ENCODE measurements around the gene TRIOBP.

The TRIOBP gene

DNA sequence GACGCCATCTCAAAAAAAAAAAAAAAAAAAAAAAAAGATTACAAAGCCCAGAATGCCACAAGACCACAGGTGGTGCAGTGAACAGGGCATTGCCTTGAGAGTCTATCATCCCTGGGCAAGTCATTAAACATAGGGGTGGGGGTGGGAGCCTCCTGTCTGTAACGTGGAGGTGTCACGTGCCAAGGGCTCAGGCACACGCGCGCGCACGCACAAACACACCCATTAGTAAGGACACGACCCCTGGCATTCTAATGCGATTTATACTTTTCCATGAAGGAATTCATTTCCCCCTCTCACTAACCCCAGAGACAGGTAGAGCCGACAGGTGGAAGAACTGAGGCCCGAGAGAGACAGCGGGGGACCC is 105.1 kb downstream of the TRIOBP start:
- no peak for DNase-seq (ENCODE audit: insufficient read length, low spot score)
- no peak for FAIRE-seq
- no peak for TF ChIP-seq POU2F2 (IDR thresholded peaks at IDR 0.05; ENCODE audit: low read depth, low read length)
- no peak for TF ChIP-seq PAX5 (IDR thresholded peaks at IDR 0.05; ENCODE audit: insufficient read depth, low read length, severe bottlenecking)
- no peak for TF ChIP-seq POLR2A (IDR thresholded peaks at IDR 0.05; ENCODE audit: low read depth, low read length)

DNA sequence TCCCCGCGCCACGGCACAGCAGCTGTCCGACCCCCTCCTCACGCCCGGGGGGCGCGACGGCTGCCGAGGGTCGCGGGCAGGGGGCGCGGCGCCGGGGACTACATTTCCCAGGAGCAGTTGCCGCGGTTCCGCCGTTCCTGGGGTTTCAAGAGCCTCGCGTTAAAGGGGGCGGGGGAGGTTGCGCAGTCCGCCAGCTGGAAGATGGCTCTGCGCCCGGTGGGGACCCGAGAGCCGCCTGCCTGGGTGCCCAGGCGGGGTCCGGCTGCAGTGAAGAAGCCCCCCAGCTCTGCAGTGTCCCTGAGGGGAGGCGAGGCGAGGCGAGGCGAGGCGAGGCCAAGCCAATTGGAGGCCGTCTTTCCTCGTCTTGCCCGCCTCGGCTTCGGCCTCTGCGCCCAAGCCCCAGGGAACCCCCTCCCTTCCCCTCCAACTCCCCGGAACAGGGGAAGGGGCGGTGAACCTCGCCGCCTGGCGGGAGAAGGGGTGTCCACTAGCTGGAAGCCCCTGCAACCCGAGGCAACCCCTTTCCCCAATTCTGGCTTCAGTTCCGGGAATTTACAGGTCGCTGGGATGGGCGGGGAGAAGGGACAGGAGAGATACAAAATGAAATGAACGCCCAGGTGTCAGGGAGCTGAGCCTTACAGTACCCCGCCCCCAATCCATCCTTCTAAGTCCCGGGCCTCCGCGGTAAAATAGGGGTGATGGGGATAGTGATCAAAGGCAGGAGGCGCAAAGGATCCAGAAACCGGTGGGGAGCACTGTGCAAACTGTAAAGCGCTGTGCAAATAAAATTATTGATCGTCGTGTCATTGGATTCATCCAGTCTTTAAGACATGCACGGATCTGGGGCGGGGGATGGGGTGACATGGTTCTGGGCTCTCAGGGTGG is 105.7 kb downstream of the TRIOBP start:
- no peak for TF ChIP-seq SPI1 (IDR thresholded peaks at IDR 0.05; ENCODE audit: low read depth, low read length)
- TF ChIP-seq PAX5 (IDR thresholded peaks at IDR 0.05; ENCODE audit: insufficient read depth, low read length, severe bottlenecking), result no peak
- TF ChIP-seq POLR2AphosphoS5 (IDR thresholded peaks at IDR 0.05; ENCODE audit: low read depth, low read length), result no peak
- no peak for TF ChIP-seq TAF1 (IDR thresholded peaks at IDR 0.05; ENCODE audit: low read depth, low read length)
- TF ChIP-seq POLR2A (IDR thresholded peaks at IDR 0.05; ENCODE audit: low read depth, low read length), result no peak
- TF ChIP-seq POU2F2 (IDR thresholded peaks at IDR 0.05; ENCODE audit: low read depth, low read length), result no peak
- FAIRE-seq, result no peak
- no peak for DNase-seq (ENCODE audit: insufficient read length, low spot score)

DNA sequence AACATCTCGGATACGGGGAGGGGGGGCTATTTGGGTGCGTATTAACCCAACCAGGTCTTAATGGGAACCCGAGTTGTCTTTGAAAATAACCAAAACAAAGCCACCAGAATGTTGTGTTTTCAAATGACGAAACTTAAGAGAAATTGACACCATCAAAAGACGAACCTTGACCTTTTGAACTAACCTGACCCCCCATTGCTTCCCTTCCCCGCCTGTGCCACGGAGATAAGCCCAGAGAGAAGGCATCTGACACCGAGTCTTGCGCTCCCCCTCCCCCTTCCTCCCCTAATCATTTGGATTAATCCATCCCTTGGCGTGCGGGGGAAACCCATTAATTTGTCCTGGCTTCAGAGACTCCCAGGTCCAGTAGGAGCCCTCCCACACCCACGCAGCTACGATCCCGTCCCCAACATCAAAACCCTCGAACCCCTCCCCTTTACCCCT is 106.4 kb downstream of the TRIOBP start:
- FAIRE-seq, result no peak

GRCh38 chr22:37803639-37804351 is 106.9 kb downstream of the TRIOBP start:
- no peak for TF ChIP-seq PAX5 (IDR thresholded peaks at IDR 0.05; ENCODE audit: insufficient read depth, low read length, severe bottlenecking)
- TF ChIP-seq SPI1 (IDR thresholded peaks at IDR 0.05; ENCODE audit: low read depth, low read length), result no peak
- FAIRE-seq, result no peak
- DNase-seq (ENCODE audit: insufficient read length, low spot score), result no peak

More for the DNA sequence above, 106.4 kb downstream of the TRIOBP start:
- no peak for DNase-seq (ENCODE audit: insufficient read length, low spot score)
- no peak for TF ChIP-seq TAF1 (IDR thresholded peaks at IDR 0.05; ENCODE audit: low read depth, low read length)
- no peak for TF ChIP-seq POU2F2 (IDR thresholded peaks at IDR 0.05; ENCODE audit: low read depth, low read length)
- TF ChIP-seq PAX5 (IDR thresholded peaks at IDR 0.05; ENCODE audit: insufficient read depth, low read length, severe bottlenecking), result no peak
- no peak for TF ChIP-seq POLR2AphosphoS5 (IDR thresholded peaks at IDR 0.05; ENCODE audit: low read depth, low read length)
- no peak for TF ChIP-seq POLR2A (IDR thresholded peaks at IDR 0.05; ENCODE audit: low read depth, low read length)
- no peak for TF ChIP-seq SPI1 (IDR thresholded peaks at IDR 0.05; ENCODE audit: low read depth, low read length)

DNA sequence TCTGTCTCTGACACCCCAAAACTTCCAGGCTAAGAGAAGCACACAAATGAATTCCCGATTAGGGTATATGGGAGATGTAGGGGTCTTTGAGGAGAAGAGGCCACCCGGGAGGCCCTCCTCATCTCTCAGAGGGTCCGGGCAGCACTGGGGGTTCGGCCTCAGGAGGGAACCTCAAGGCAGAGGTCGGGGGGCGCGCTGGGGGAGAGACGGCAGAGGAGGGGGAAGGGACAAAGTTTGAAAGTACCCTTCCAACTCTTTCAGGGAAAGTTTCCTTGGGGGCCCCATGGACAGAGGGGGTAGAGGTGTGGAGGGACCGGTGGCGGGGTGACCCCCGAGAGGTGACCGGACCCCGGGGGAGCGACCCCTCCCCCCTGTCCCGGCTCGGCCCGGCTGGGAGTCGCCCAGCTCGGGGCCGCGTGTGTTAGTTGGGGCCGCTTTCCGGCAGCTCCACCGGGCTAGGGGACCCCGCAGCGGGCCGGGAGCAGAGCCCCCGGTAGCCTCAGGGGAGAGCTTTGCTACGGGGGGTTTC is 107.6 kb downstream of the TRIOBP start:
- no peak for FAIRE-seq
- no peak for DNase-seq (ENCODE audit: insufficient read length, low spot score)
- TF ChIP-seq TAF1 (IDR thresholded peaks at IDR 0.05; ENCODE audit: low read depth, low read length), result no peak
- no peak for TF ChIP-seq SPI1 (IDR thresholded peaks at IDR 0.05; ENCODE audit: low read depth, low read length)
- TF ChIP-seq PAX5 (IDR thresholded peaks at IDR 0.05; ENCODE audit: insufficient read depth, low read length, severe bottlenecking), result no peak
- TF ChIP-seq POLR2AphosphoS5 (IDR thresholded peaks at IDR 0.05; ENCODE audit: low read depth, low read length), result no peak
- TF ChIP-seq POLR2A (IDR thresholded peaks at IDR 0.05; ENCODE audit: low read depth, low read length), result no peak
- no peak for TF ChIP-seq POU2F2 (IDR thresholded peaks at IDR 0.05; ENCODE audit: low read depth, low read length)

DNA sequence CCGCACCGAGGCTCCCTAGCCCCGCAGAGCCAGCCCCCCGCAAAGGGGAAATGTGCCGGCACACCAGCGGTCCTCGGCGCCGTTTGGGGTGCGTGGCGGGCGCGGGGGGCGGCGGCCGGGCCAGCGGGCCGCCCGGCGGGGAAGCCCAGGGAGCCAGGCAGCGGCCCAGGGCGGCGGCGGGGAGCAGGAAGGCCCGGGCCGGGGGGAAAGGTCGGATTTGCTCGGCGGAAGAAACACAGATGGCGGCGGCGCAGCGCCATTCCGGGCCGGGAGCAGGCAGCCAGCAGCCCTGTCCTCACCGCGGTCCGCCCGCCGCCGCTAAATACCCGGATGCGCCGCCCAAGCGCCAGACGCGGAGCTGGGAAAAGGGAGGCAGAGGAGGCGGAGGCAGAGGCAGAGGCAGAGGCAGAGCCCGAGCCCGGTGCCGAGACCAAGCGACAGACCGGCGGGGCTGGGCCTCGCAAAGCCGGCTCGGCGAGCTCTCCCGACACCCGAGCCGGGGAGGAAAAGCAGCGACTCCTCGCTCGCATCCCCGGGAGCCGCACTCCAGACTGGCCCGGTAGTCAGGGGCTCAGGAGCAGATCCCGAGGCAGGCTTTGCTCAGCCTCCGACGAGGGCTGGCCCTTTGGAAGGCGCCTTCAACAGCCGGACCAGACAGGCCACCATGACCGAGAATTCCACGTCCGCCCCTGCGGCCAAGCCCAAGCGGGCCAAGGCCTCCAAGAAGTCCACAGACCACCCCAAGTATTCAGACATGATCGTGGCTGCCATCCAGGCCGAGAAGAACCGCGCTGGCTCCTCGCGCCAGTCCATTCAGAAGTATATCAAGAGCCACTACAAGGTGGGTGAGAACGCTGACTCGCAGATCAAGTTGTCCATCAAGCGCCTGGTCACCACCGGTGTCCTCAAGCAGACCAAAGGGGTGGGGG is 108.3 kb downstream of the TRIOBP start:
- DNase-seq (ENCODE audit: insufficient read length, low spot score) (peak; percentile 61), FAIRE-seq (peak; percentile 62)
- no peak for TF ChIP-seq SPI1 (IDR thresholded peaks at IDR 0.05; ENCODE audit: low read depth, low read length)
- no peak; the same call in 1 of the 2 replicates for TF ChIP-seq POLR2A (IDR thresholded peaks at IDR 0.05; ENCODE audit: low read depth, low read length)
- TF ChIP-seq TAF1 (IDR thresholded peaks at IDR 0.05; ENCODE audit: low read depth, low read length), result peak; percentile 29; the same call in 1 of the 2 replicates

DNA sequence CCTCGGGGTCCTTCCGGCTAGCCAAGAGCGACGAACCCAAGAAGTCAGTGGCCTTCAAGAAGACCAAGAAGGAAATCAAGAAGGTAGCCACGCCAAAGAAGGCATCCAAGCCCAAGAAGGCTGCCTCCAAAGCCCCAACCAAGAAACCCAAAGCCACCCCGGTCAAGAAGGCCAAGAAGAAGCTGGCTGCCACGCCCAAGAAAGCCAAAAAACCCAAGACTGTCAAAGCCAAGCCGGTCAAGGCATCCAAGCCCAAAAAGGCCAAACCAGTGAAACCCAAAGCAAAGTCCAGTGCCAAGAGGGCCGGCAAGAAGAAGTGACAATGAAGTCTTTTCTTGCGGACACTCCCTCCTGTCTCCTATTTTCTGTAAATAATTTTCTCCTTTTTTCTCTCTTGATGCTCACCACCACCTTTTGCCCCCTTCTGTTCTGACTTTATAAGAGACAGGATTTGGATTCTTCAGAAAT is 109.0 kb downstream of the TRIOBP start:
- no peak for DNase-seq (ENCODE audit: insufficient read length, low spot score)
- FAIRE-seq, result no peak
- TF ChIP-seq PAX5 (IDR thresholded peaks at IDR 0.05; ENCODE audit: insufficient read depth, low read length, severe bottlenecking), result no peak
- TF ChIP-seq POLR2A (IDR thresholded peaks at IDR 0.05; ENCODE audit: low read depth, low read length), result no peak
- no peak for TF ChIP-seq TAF1 (IDR thresholded peaks at IDR 0.05; ENCODE audit: low read depth, low read length)
- no peak for TF ChIP-seq POU2F2 (IDR thresholded peaks at IDR 0.05; ENCODE audit: low read depth, low read length)
- no peak for TF ChIP-seq POLR2AphosphoS5 (IDR thresholded peaks at IDR 0.05; ENCODE audit: low read depth, low read length)
- no peak for TF ChIP-seq SPI1 (IDR thresholded peaks at IDR 0.05; ENCODE audit: low read depth, low read length)

DNA sequence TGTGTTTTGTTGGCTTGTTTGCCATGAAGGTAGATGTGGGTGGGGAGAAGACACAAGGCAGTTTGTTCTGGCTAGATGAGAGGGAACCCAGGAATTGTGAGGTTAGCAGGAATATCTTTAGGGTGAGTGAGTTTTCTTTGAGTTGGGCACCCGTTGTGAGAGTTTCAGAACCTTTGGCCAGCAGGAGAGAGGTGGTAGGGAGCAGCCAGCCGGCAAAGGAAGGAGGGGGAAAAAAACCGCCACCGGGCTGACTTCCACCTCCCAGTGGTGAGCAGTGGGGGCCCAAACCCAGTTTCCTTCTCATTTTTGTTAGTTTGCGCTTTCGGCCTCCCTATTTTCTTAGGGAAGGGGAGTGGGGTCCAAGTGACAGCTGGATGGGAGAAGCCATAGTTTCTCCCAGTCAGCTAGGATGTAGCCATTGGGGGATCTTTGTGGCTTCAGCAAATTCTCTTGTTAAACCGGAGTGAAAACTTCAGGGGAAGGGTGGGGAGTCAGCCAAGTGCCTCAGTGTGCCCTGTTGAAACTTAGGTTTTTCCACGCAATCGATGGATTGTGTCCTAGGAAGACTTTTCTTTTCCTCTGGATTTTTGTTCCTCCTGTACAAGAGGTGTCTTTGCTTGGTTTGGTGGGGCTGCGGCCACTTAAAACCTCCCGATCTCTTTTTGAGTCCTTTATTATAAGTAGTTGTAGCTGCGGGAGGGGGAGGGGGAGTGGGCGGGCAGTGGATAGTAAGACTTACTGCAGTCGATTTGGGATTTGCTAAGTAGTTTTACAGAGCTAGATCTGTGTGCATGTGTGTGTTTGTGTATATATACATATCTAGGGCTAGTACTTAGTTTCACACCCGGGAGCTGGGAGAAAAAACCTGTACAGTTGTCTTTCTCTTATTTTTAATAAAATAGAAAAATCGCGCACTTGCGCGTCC is 109.8 kb downstream of the TRIOBP start:
- DNase-seq (ENCODE audit: insufficient read length, low spot score) (no peak), FAIRE-seq (peak; percentile 60)
- TF ChIP-seq PAX5 (IDR thresholded peaks at IDR 0.05; ENCODE audit: insufficient read depth, low read length, severe bottlenecking) (no peak), TAF1 (IDR thresholded peaks at IDR 0.05; ENCODE audit: low read depth, low read length) (no peak), POLR2A (IDR thresholded peaks at IDR 0.05; ENCODE audit: low read depth, low read length) (no peak), POU2F2 (IDR thresholded peaks at IDR 0.05; ENCODE audit: low read depth, low read length) (no peak), POLR2AphosphoS5 (IDR thresholded peaks at IDR 0.05; ENCODE audit: low read depth, low read length) (no peak), SPI1 (IDR thresholded peaks at IDR 0.05; ENCODE audit: low read depth, low read length) (no peak)
